CD4-positive, alpha-beta T cell treated with Interleukin-10 for 1 hour (primary cell): ENCODE data around the gene GATAD2A.
A peak's percentile ranks its signal among the peaks of the same experiment; 100 is the strongest.

Source experiments
- DNase-seq: peaks from one replicate; pipeline ENCODE4 v3.0.0-alpha.2; 2020

The GATAD2A gene

DNA sequence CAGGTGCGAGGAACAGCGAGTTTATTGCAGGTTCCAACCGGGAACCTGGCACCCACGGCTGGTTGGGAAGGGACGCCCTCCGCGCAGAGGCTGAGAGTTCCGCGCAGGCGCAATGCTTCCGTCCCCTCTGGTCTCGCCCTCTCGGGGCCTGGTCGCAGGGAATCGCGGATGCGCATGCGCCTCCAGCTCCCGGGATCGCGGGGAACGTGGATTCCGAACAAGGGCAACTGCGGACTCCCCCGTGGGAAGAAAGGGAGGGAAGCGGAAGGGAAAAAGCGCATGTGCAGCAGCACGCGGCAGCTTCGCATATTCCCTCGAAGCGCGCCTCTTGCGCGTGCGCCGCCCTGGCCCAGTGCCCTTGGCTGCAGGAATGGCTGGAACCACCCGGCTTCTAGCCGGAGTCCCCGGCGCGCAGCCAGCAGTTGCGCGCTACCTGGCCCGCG lies 108.8 kb downstream of the GATAD2A start:
- no peak for DNase-seq

DNA sequence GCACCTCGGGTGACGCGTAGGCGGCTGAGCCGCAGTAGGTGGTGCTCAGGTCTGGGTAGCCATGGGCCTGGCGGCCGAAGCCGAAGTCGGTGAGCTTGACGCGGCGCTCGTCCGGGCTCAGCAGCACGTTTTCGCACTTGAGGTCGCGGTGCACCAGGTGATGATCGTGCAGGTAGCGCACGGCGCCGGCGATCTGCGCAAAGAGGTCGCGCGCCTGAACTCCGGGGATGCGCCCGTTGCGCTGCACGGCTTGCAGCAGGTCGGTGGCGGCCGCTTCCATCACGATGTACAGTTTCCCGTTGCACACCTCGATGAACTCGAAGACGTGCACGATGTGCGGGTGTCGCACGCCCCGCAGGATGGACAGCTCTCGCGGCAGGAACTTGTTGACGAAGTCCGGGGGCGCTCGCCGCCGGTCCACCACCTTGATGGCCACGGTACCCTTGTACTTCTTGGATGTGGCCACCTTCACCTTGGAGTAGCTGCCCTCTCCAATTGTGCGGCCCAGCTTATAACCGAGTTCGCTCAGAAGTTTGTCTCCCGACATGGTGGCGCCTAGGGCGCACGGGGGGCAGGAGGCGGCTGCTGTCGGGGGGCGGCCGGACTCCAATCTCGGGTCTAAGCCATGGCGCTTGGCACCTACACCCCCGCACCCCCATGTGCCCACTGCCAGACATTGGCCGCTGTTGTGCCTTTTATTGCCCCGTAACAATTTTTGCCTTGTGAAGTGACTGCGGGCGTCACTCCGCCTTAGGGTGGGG lies 109.6 kb downstream of the GATAD2A start, which contains the start of gene TSSK6:
TSS of gene TSSK6 (minus strand) at position 668 of the 761 bp plus-strand sequence. CDS start at position 547, 121 bp downstream.
- no peak for DNase-seq

- DNase-seq, result peak; percentile 96
These were observed 110.4 kb downstream of the GATAD2A start, which contains the start of gene NDUFA13 for GRCh38 chr19:19515642-19516519. TSS of gene NDUFA13 (plus strand) at chr19:19516225. CDS start at chr19:19516239, 14 bp downstream.

DNA sequence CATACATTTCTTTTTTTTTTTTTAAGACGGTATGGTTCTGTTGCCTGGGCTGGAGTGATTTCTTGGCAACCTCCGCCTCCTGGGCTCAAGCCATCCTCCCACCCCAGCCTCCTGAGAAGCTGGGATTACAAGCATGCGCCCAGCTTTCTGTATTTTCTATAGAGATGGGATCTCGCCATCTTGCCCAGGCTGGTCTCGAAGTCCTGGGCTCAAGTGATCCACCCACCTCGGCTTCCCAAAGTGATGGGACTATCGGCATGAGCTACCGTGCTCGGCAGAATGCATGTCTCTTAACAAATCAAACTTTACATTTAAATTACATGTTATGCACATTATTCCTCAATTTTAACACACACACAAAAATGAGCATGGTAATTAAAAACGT lies 111.8 kb downstream of the GATAD2A start:
- DNase-seq, result no peak

- DNase-seq, result no peak
These were observed 115.5 kb downstream of the GATAD2A start for GRCh38 chr19:19520989-19521388.

GRCh38 chr19:19523177-19523576 lies 117.7 kb downstream of the GATAD2A start:
- DNase-seq, result no peak

- no peak for DNase-seq
These were observed 118.6 kb downstream of the GATAD2A start for GRCh38 chr19:19524053-19524452.

- DNase-seq, result no peak
These were observed 120.3 kb downstream of the GATAD2A start for GRCh38 chr19:19525611-19526380.

GRCh38 chr19:19526581-19527370 lies 121.3 kb downstream of the GATAD2A start:
- no peak for DNase-seq

DNA sequence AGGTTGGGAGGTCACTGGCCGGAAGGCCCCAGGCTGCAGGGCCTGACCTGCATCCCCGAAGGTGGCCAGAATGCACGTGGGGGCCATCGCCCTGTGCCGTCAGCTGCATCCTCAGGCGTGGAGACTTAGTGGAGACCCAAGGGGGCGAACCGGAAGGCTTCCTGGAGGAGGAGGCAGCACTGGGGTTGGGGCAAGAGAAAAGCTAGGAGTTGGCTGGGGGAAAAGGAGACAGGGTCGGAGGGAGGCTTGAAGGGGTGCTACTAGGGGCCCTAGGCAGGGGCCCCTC lies 121.8 kb downstream of the GATAD2A start:
- no peak for DNase-seq

DNA sequence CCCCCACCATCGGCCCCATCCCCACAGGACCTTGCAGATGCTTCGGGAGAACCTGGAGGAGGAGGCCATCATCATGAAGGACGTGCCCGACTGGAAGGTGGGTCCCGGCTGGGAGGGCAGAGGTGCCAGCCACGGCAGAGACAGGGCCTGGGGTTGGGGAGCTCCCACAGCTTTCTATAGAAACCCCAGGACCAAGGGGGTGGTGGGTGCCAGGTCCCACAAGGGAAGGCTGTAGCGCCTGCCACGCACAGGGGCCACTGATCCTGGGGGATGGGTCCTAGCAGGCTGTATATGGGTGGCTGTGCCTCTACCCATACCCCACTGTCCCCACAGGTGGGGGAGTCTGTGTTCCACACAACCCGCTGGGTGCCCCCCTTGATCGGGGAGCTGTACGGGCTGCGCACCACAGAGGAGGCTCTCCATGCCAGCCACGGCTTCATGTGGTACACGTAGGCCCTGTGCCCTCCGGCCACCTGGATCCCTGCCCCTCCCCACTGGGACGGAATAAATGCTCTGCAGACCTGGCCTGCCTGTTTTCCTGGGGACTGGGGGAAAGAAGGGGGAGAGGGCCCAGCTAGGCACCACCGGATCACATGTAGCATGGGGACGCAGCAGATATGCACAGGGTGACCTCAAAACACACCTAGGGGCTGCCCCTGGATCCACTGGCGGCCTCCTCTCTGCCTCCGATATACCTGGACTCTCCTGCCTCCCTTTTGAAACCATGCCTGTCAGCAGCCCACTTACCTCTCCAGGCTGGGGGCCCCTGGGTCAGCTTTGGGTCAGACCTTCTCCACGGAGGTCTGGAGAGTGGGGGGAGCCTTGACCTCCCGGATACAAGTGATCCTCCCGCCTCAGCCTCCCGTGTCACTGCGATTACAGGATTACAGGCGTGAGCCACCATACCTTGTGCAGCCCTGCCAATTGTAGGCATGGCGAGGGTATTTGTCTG lies 122.5 kb downstream of the GATAD2A start:
- DNase-seq, result no peak

GRCh38 chr19:19528721-19529490 lies 123.4 kb downstream of the GATAD2A start, which contains the start of gene YJEFN3:
TSS of gene YJEFN3 (plus strand) at chr19:19528911. CDS start at chr19:19528933, 22 bp downstream.
- no peak for DNase-seq

GRCh38 chr19:19529783-19530422 lies 124.4 kb downstream of the GATAD2A start:
- no peak for DNase-seq

DNA sequence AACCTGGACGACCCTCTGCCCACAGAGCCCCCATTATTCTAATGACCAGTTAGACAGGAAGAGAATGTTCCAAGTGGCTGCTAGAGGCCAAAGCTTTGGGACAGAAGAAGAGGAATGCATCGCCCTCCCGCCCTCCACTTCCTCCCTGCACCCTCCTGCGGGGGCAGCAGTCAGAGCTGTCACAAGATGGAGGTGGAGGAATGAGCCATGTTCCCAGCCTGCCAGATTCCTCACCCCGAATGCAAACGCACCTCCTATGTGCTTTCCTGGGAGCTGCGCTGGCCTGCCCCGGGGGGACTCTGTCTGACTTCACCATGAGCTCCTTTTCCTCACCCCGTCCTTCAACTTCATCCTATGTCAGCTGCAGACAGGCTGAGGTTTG lies 124.9 kb downstream of the GATAD2A start:
- DNase-seq, result no peak

DNA sequence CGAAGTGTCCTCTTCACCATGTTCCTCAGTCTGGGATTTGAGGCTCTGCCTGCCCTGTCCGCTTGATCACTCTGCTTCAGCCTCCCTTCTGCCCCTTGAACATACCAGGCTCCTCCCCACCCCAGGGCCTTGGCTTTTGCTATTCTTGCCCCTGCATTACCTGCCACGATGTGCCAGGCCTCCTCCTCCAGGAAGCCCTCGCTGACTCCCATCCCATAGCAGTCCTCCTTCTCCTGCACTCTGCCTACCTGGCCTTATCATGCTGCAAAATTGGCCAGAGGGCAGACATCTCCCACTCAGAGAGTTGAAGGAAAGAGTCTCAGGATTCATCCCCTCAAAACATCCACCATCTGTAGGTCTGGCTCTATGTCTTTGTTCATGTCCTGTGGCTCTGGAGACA lies 125.4 kb downstream of the GATAD2A start:
- no peak for DNase-seq

DNA sequence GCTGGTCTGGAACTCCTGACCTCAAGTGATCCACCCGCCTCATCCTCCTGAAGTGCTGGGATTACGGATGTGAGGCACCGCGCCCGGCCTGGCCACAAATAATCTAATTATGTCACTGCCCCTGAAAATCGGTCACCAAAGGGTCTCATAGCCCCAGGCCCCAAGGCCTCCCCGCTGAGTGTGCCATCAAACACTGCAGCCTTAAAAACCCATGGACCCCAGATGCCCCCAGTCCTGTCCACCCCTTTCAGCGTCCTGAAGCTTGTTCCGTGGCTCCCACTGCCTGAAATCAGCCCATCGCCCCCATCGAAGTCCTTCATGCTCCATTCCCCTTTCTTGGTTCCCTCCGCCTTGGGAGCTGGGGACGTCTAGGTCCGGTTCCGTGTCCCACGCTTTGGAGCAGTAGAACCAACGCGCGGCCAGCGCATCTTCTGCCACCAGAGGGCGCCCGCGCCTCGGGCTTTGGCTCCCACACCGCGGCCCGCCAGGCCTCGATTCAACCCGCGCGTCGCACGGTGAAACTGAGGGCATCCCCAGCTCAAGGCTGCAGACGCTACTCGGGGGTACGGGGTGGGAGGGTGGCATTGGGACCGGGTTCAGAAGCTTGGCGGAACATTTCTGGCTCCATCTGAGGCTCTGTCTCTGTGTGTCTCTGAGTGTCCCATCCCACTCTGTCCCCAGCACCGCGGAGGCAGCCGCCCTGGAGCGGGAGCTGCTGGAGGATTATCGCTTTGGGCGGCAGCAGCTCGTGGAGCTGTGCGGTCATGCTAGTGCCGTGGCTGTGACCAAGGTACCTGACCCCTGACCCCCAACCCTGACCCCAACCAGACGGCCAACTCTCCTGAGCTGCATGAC lies 126.7 kb downstream of the GATAD2A start:
- peak; percentile 87 for DNase-seq

DNA sequence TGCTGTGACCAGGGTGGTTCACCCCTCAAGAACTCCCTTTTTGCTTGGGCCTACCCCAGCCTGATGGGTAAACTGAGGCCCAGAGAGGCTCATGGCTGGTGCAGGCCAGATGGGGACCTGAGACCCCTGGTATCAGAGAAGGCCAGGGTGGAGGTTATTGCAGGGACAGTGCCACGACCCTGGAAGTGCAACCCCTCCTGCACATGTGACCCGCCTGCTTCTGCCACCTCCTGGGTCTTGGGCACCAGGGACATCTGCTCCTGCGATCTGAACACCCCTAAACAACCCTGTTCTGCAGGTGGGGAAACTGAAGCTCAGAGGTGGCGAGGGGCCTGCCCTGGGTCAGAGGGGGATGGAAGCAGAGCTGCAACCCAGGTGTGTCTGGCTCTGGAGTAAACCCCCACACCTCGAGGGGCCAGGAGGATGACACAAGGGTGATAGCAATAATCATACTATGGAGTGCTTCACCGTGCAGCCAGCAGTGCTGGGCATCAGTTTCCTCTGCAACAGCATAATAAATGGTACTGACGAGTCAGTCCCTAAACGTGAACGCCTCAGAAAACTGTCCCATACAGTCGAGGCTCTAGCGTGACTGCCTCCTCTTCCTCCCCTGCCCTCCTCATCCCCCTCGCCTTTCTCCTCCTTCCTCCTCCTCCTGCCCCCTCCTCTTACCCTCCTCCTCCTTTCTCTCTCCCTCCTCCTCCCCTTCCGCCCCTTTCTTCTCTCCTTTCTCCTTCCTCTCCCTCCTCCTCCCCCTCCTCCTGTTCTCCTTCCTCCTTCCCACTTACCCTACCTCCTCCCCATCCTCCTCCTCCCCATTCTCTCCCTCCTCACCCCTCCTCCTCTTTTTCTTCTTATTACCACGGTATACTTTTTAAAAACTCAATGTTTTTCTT lies 127.6 kb downstream of the GATAD2A start:
- no peak for DNase-seq

- no peak for DNase-seq
These were observed 128.4 kb downstream of the GATAD2A start for GRCh38 chr19:19533841-19534240.
